Peyer's patch (tissue), 4 donors: ENCODE data around the gene THADA.

Source experiments
- POLR2A ChIP-seq, 2 donors: fragments of 450-650 bp; IDR thresholded peaks; one replicate each; pipeline ENCODE4 v1.5.1; 2017; ENCODE audit warnings: antibody characterized with exemption in 2 of 2, mild to moderate bottlenecking in 2 of 2, moderate library complexity in 2 of 2
- TF ChIP-seq, protein P1 (sequence below), 6 experiments: fragments of 450-650 bp in 4 of 6; fragments of 200-600 bp in 2 of 6; sonication (generic) in 1 of 6; IDR thresholded peaks; one replicate each; pipeline ENCODE4 v1.5.1; 2017 to 2019; ENCODE audit warnings: antibody characterized with exemption in 6 of 6, mild to moderate bottlenecking in 3 of 6, moderate library complexity in 1 of 6

DNA sequence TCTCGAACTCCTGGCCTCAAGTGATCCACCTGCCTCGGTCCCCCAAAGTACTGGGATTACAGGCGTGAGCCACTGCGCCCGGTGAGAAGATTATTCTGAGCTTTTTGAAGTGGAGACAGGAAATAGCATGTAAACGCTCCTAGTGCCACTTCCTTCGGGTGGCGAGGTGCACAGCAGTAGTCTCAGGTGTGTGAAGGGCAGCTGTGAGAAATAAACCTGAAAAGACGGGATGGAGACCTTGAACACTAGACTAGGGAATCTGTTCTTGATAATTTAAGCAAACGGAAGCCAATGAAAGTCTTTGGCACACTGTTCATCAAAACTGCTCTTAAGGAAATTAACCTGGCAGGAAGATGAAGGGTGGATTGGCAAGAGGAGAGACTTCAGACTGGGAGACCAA, 40.8 kb upstream of the THADA start:
- TF ChIP-seq POLR2A (IDR thresholded peaks at IDR 0.05), result no peak
- TF ChIP-seq, protein P1, sequence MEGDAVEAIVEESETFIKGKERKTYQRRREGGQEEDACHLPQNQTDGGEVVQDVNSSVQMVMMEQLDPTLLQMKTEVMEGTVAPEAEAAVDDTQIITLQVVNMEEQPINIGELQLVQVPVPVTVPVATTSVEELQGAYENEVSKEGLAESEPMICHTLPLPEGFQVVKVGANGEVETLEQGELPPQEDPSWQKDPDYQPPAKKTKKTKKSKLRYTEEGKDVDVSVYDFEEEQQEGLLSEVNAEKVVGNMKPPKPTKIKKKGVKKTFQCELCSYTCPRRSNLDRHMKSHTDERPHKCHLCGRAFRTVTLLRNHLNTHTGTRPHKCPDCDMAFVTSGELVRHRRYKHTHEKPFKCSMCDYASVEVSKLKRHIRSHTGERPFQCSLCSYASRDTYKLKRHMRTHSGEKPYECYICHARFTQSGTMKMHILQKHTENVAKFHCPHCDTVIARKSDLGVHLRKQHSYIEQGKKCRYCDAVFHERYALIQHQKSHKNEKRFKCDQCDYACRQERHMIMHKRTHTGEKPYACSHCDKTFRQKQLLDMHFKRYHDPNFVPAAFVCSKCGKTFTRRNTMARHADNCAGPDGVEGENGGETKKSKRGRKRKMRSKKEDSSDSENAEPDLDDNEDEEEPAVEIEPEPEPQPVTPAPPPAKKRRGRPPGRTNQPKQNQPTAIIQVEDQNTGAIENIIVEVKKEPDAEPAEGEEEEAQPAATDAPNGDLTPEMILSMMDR (IDR thresholded peaks at IDR 0.05), result no peak
